Calu3 (cell line): ENCODE measurements around the gene SCRN3. TPM values are rescaled to one million over a fixed set of nuclear protein-coding genes. Genes with fewer than 3 reads are reported as not detected.

ENCODE experiments used
- BruUV-seq: library from RNA; stranded (reverse); fragments of 400-500 nt; replicated peaks from 2 replicates; lab custom pipeline; 2021; lab: Mats Ljungman, UMichigan
- CTCF ChIA-PET: fragments of 300-600 bp; sonication (Branson Sonifier 250); formaldehyde crosslinking; loops from one replicate; lab custom pipeline; 2022; ENCODE audit warnings: antibody characterized with exemption; lab: Charles Lee
- DNase-seq: peaks from one replicate; pipeline ENCODE4 v3.0.0; 2022
- H3K27ac Mint-ChIP-seq: one replicate; pipeline ENCODE4 v1.8.0; 2022; ENCODE audit warnings: mixed read lengths; ENCODE audit not compliant: unreplicated experiment
- H3K27me3 Mint-ChIP-seq: one replicate; pipeline ENCODE4 v1.8.0; 2022; ENCODE audit warnings: mixed read lengths; ENCODE audit not compliant: unreplicated experiment
- H3K36me3 Mint-ChIP-seq: one replicate; pipeline ENCODE4 v1.8.0; 2022; ENCODE audit warnings: mild to moderate bottlenecking, moderate library complexity, mixed read lengths; ENCODE audit not compliant: insufficient read depth, unreplicated experiment
- H3K4me1 Mint-ChIP-seq: one replicate; pipeline ENCODE4 v1.8.0; 2022; ENCODE audit warnings: mild to moderate bottlenecking, low read depth, mixed read lengths; ENCODE audit not compliant: unreplicated experiment
- H3K4me3 Mint-ChIP-seq: one replicate; pipeline ENCODE4 v1.8.0; 2022; ENCODE audit warnings: mild to moderate bottlenecking, low read depth, moderate library complexity, mixed read lengths; ENCODE audit not compliant: unreplicated experiment
- H3K9me3 Mint-ChIP-seq: one replicate; pipeline ENCODE4 v1.8.0; 2022; ENCODE audit warnings: low read depth, mixed read lengths; ENCODE audit not compliant: unreplicated experiment
- intact Hi-C: fragments of 100-400 bp; cut with micrococcal nuclease; formaldehyde crosslinking; loops from one replicate; pipeline ENCODE4 v1.10.0; 2022; ENCODE audit not compliant: unreplicated experiment
- total RNA-seq: library from RNA; stranded (reverse); gene quantifications from 2 replicates; pipeline ENCODE4 v1.2.3, GENCODE V29; 2022
- TF ChIP-seq, protein P1 (sequence below): fragments of 200-600 bp; IDR thresholded peaks from one replicate; pipeline ENCODE4 v1.8.0; 2022; ENCODE audit warnings: antibody characterized with exemption; ENCODE audit not compliant: unreplicated experiment

SCRN3 gene
- total RNA-seq, 1 experiment from 2014 or later: 31.5 TPM

DNA sequence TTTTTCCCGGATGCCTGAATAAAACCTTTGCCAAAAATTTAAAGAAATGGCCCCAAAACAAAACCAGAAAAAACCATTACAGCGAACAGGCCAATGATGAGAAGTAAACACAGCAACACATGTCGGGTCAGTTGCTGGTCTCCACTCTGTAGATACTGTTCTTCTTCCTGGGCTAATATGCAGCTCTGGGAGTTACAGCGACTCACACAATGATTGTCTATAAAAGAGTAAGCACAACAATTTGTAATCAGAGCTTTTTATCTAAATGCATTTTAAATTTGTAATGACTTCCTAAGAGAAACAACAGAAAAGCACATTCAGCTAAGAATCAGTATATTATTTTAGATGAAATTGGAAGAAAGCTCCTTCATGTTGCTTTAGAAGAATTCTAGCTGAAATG is 51.0 kb downstream of the SCRN3 start:
- no peaks in the 10 kb centered on the region for H3K9me3 Mint-ChIP-seq
- H3K27me3 Mint-ChIP-seq: no peaks in the 10 kb centered on the region
- BruUV-seq: no TSS peak
- no peak for DNase-seq
- CTCF ChIA-PET: interaction anchor here (0.6 kb wide), 1 partner anchor 34 kb away, joined by 3 read pairs; no protein-coding TSS in a partner anchor
- intact Hi-C loops: no loop called here
- H3K4me3 Mint-ChIP-seq: no peak overlapping the region
- peaks cover 11% of the 10 kb centered on the region for H3K4me1 Mint-ChIP-seq
- no peaks in the 10 kb centered on the region for H3K36me3 Mint-ChIP-seq
- H3K27ac Mint-ChIP-seq: no peak overlapping the region
- TF ChIP-seq, protein P1, sequence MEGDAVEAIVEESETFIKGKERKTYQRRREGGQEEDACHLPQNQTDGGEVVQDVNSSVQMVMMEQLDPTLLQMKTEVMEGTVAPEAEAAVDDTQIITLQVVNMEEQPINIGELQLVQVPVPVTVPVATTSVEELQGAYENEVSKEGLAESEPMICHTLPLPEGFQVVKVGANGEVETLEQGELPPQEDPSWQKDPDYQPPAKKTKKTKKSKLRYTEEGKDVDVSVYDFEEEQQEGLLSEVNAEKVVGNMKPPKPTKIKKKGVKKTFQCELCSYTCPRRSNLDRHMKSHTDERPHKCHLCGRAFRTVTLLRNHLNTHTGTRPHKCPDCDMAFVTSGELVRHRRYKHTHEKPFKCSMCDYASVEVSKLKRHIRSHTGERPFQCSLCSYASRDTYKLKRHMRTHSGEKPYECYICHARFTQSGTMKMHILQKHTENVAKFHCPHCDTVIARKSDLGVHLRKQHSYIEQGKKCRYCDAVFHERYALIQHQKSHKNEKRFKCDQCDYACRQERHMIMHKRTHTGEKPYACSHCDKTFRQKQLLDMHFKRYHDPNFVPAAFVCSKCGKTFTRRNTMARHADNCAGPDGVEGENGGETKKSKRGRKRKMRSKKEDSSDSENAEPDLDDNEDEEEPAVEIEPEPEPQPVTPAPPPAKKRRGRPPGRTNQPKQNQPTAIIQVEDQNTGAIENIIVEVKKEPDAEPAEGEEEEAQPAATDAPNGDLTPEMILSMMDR: no peak

DNA sequence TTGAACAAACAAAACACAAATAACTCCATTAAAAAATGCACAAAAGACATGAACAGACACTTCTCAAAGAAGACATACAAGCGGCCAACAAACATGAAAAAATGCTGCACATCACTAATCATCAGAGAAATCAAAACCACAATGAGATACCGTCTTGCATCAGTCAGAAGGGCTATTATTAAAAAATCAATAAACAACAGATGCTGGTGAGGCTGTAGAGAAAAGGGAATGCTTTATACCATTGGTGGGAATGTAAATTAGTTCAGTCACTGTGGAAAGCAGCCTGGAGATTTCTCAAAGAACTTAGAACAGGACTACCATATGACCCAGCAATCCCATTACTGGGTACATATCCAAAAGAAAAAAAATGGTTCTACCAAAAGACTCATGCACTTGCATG is 53.5 kb downstream of the SCRN3 start:
- TF ChIP-seq, protein P1: no peak
- DNase-seq: no peak
- no peaks in the 10 kb centered on the region for H3K36me3 Mint-ChIP-seq
- no peak overlapping the region for H3K4me3 Mint-ChIP-seq
- CTCF ChIA-PET: no interaction called here
- intact Hi-C loops: no loop called here
- no peaks in the 10 kb centered on the region for H3K4me1 Mint-ChIP-seq
- no peaks in the 10 kb centered on the region for H3K27me3 Mint-ChIP-seq
- H3K9me3 Mint-ChIP-seq: no peaks in the 10 kb centered on the region
- BruUV-seq: no TSS peak
- H3K27ac Mint-ChIP-seq: no peak overlapping the region

DNA sequence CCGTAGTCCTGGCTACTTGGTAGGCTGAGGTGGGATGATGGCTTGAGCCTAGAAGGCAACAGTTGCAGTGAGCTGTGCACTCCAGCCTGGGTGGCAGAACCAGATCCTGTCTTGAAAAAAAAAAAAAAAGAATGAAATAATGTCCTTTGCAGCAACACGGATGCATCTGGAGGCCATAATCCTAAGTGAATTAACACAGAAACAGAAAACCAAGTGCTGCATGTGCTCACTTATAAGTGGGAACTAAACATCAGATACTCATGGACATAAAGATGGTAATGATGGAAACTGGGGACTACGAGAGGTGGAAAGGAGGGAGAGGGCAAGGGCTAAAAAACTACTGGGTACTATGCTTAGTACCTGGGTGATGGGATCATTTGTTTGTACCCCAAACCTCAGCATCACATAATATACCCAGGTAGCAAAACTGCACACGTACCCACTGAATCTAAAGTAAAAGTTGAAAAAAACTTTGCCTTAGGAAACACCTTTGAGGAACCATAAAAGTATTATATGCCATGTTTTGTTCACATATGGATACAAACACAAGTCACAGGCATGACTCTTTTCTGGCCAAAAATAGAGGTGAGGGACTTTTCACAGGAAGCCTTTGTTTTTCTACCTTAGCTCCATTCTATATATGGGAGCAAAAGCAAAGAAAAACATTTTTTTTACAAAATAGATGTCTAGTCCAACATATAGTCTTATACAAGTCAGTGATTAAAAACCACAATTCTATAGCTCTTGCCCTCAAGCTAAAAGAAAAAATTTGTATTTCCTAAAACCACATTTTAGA is 54.7 kb downstream of the SCRN3 start:
- CTCF ChIA-PET: no interaction called here
- TF ChIP-seq, protein P1: no peak

DNA sequence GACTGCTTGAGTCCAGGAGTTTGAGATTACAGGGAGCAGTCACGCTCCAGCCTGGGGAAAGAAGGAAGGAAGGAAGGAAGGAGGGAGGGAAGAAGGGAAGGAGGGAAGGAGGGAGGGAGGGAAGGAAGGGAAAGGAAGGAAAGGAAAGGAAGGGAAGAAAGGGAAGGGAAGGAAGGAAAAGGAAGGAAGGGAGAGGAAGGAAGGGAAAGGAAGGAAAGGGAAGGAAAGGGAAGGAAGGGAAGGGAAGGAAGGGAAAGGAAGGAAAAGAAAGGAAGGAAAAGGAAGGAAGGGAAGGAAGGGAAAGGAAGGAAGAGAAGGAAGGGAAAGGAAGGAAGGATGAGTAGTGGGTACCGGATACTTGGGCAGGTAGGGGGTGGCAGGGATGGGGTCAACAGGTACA is 59.0 kb downstream of the SCRN3 start:
- H3K4me1 Mint-ChIP-seq: no peaks in the 10 kb centered on the region
- H3K27ac Mint-ChIP-seq: no peak overlapping the region
- intact Hi-C loops: no loop called here
- H3K4me3 Mint-ChIP-seq: no peak overlapping the region
- no peaks in the 10 kb centered on the region for H3K27me3 Mint-ChIP-seq
- no peaks in the 10 kb centered on the region for H3K9me3 Mint-ChIP-seq
- no peaks in the 10 kb centered on the region for H3K36me3 Mint-ChIP-seq
- TF ChIP-seq, protein P1: no peak
- DNase-seq: no peak
- BruUV-seq: no TSS peak
- CTCF ChIA-PET: interaction anchor here (0.6 kb wide), 1 partner anchor 9 kb away, joined by 5 read pairs; no protein-coding TSS in a partner anchor

More for the DNA sequence above, 54.7 kb downstream of the SCRN3 start:
- DNase-seq: no peak
- intact Hi-C loops: no loop called here
- H3K27ac Mint-ChIP-seq: no peak overlapping the region
- no TSS peak for BruUV-seq
- no peaks in the 10 kb centered on the region for H3K27me3 Mint-ChIP-seq
- no peaks in the 10 kb centered on the region for H3K4me1 Mint-ChIP-seq
- H3K4me3 Mint-ChIP-seq: no peak overlapping the region
- H3K36me3 Mint-ChIP-seq: no peaks in the 10 kb centered on the region
- H3K9me3 Mint-ChIP-seq: no peaks in the 10 kb centered on the region
